K562 (cell line): ENCODE results near the gene LINS1. TPM values are rescaled to one million over a fixed set of nuclear protein-coding genes. Genes with fewer than 3 reads are reported as not detected.
A peak's percentile ranks its signal among the peaks of the same experiment; 100 is the strongest.

Experiments used
- ATF4 ChIP-seq: fragments of 450-650 bp; formaldehyde crosslinking; IDR thresholded peaks from 2 replicates; pipeline ENCODE4 v1.4.0; 2022; ENCODE audit warnings: mild to moderate bottlenecking, moderate library complexity
- BRD9 ChIP-seq: fragments of 450-650 bp; IDR thresholded peaks from 2 replicates; pipeline ENCODE4 v1.6.1; 2018; ENCODE audit warnings: low read depth; ENCODE audit not compliant: partially characterized antibody
- CBX2 ChIP-seq: fragments of 200-600 bp; sonication (generic); IDR thresholded peaks from one replicate; pipeline ENCODE4 v1.6.1; 2012; ENCODE audit warnings: mild to moderate bottlenecking, low read length, inconsistent platforms; ENCODE audit not compliant: insufficient read depth, poor library complexity, severe bottlenecking
- CHD1 ChIP-seq: fragments of 200-600 bp; sonication (generic); IDR thresholded peaks from one replicate; pipeline ENCODE4 v1.6.1; 2012; ENCODE audit warnings: mild to moderate bottlenecking, moderate library complexity, low read length, inconsistent platforms
- CREM ChIP-seq: IDR thresholded peaks from 2 replicates; pipeline ENCODE4 v1.6.1; 2014; ENCODE audit warnings: antibody characterized with exemption, low read depth
- ETS2 ChIP-seq: IDR thresholded peaks from 2 replicates; pipeline ENCODE4 v1.6.1; 2016; ENCODE audit warnings: borderline replicate concordance, missing genetic modification characterization, mild to moderate bottlenecking, moderate library complexity, missing compliant biosample characterization; ENCODE audit not compliant: poor library complexity, severe bottlenecking
- MEIS2 ChIP-seq: fragments of 450-650 bp; IDR thresholded peaks from 2 replicates; pipeline ENCODE4 v1.6.1; 2014; ENCODE audit warnings: mild to moderate bottlenecking; ENCODE audit not compliant: partially characterized antibody
- PRDM10 ChIP-seq: fragments of 450-650 bp; IDR thresholded peaks from 2 replicates; pipeline ENCODE4 v1.6.1; 2018; ENCODE audit not compliant: partially characterized antibody
- PYGO2 ChIP-seq: fragments of 450-650 bp; IDR thresholded peaks from 2 replicates; pipeline ENCODE4 v1.6.1; 2016; ENCODE audit warnings: mild to moderate bottlenecking, missing genetic modification characterization, moderate library complexity, missing compliant biosample characterization
- SIRT6 ChIP-seq: IDR thresholded peaks from one replicate; pipeline ENCODE4 v1.6.1; 2012; ENCODE audit warnings: low read depth, mild to moderate bottlenecking, control low read depth, inconsistent platforms, low read length, moderate library complexity
- SRF ChIP-seq, 2 experiments: fragments of 250-450, 450-650 bp in 1 of 2; sonication (Bioruptor Pico) in 1 of 2; sonication (generic) in 1 of 2; formaldehyde crosslinking; IDR thresholded peaks; 2 replicates each; pipeline versions ENCODE4 v1.5.0 to v1.5.1; 2020 to 2022; ENCODE audit warnings: mild to moderate bottlenecking in 1 of 2, missing genetic modification reagents in 1 of 2
- TEAD1 ChIP-seq, 2 experiments: fragments of 450-650 bp in 1 of 2; sonication (generic) in 1 of 2; formaldehyde crosslinking; IDR thresholded peaks; 2 replicates each; pipeline versions ENCODE4 v1.4.0 to v1.8.0; 2020 to 2022; ENCODE audit warnings: mild to moderate bottlenecking in 2 of 2, missing genetic modification reagents in 1 of 2
- THAP12 ChIP-seq: fragments of 250-450 bp; sonication (Bioruptor Pico); IDR thresholded peaks from 2 replicates; pipeline ENCODE4 v1.9.0; 2021; ENCODE audit warnings: mild to moderate bottlenecking, inconsistent platforms
- ZBTB33 ChIP-seq: sonication (generic); formaldehyde crosslinking; IDR thresholded peaks from 2 replicates; pipeline ENCODE4 v1.8.1; 2023; ENCODE audit warnings: mild to moderate bottlenecking, missing genetic modification reagents
- ZNF146 ChIP-seq: IDR thresholded peaks from one replicate; pipeline ENCODE4 v1.6.1; 2018; ENCODE audit warnings: missing compliant biosample characterization; ENCODE audit not compliant: unreplicated experiment
- ZNF174 ChIP-seq: fragments of 250-450 bp; sonication (Bioruptor Pico); IDR thresholded peaks from 2 replicates; pipeline ENCODE4 v1.4.0; 2020; ENCODE audit warnings: mild to moderate bottlenecking
- ZNF764 ChIP-seq: fragments of 250-450 bp; sonication (Bioruptor Pico); IDR thresholded peaks from 2 replicates; pipeline ENCODE4 v1.4.0; 2020; ENCODE audit warnings: low read depth, mild to moderate bottlenecking, moderate library complexity
- ZSCAN32 ChIP-seq: fragments of 450-650 bp; formaldehyde crosslinking; IDR thresholded peaks from 2 replicates; pipeline ENCODE4 v1.4.0; 2020; ENCODE audit warnings: mild to moderate bottlenecking, moderate library complexity
- polyA plus RNA-seq, 8 experiments: library from polyadenylated mRNA; depleted of rRNA in 4 of 8; stranded (reverse) in 5 of 8; unstranded in 3 of 8; fragments of >200 nt; fragmentation: Nextera tagmentation in 2 of 8; fragmentation: Illumina TruSeq in 1 of 8; extraction: Ambion mirVana in 2 of 8; extraction: Trizol in 1 of 8; gene quantifications; 2 replicates each; pipeline versions ENCODE4 v1.2.1 to v1.2.3, GENCODE V29; 2011 to 2014; ENCODE audit warnings: inconsistent platforms in 1 of 8, missing spikeins in 1 of 8
- total RNA-seq, 7 experiments: library from RNA; depleted of rRNA in 6 of 7; stranded (reverse); fragments of >200 nt in 6 of 7; fragmentation: Illumina TruSeq in 2 of 7; extraction: Trizol in 2 of 7; gene quantifications; 2 replicates each; pipeline versions ENCODE4 v1.2.1 to v1.2.3, GENCODE V29; 2011 to 2021; ENCODE audit warnings: low replicate concordance in 1 of 7

The LINS1 gene
- total and polyA plus RNA-seq, 9 of the 15 experiments (the other 6 are each of a cell fraction or from before 2014, with no cell fraction given) = 15.4 to 31.4 (median 24.6) TPM

GRCh38 chr15:100596792-100597191 lies 5.2 kb downstream of the LINS1 start (continued):
- TF ChIP-seq ZBTB33 (CRISPR knock-in tag) (no peak), SRF (CRISPR knock-in tag; IDR thresholded peaks at IDR 0.05) (peak in 1 of 2 experiments; percentile 70; a peak in 1 of 4 replicates), CHD1 (no peak), THAP12 (CRISPR knock-in tag) (no peak), ZNF146 (no peak), BRD9 (peak; percentile 31), CBX2 (no peak), ZSCAN32 (CRISPR knock-in tag) (no peak), ZNF764 (no peak), TEAD1 (CRISPR knock-in tag; IDR thresholded peaks at IDR 0.05) (0 out of 4 replicates have a peak, but pooled peaks of 1 of the 2 experiments have one; percentile 31), PYGO2 (tag) (no peak), CREM (peak; percentile 87), PRDM10 (peak; percentile 9), ETS2 (tag) (no peak), SIRT6 (no peak), MEIS2 (peak; percentile 81), ZNF174 (CRISPR knock-in tag) (no peak), ATF4 (no peak)
